SK-N-SH (cell line): Measurements from ENCODE around the gene PDE4B. TPM values are rescaled to one million over a fixed set of nuclear protein-coding genes. Genes with fewer than 3 reads are reported as not detected.

Experiments used
- CTCF ChIA-PET: fragments of 300-600, 350-600 bp; formaldehyde crosslinking; extraction: SDS; loops from one replicate; lab custom pipeline; 2021; lab: Yijun Ruan, JAX
- POLR2A ChIA-PET: fragments of 350-600 bp; sonication (Branson Sonifier 250); formaldehyde crosslinking; extraction: SDS; loops from one replicate; lab custom pipeline; 2020; ENCODE audit warnings: antibody characterized with exemption, inconsistent platforms; lab: Yijun Ruan, JAX
- DNase-seq: peaks from one replicate; pipeline ENCODE4 v3.0.0; 2012
- H2AFZ ChIP-seq: fragments of 200-600 bp; sonication (generic); 2 replicates; pipeline ENCODE4 v1.8.1; 2016; ENCODE audit warnings: antibody characterized with exemption, mild to moderate bottlenecking, low read depth
- H3F3A ChIP-seq: fragments of 200-600 bp; sonication (generic); replicated peaks from 2 replicates; pipeline ENCODE3; 2016; ENCODE audit warnings: antibody characterized with exemption, mild to moderate bottlenecking; ENCODE audit not compliant: insufficient read depth
- H3K27ac ChIP-seq, 2 experiments: fragments of 200-500 bp in 1 of 2; fragments of 200-600 bp in 1 of 2; sonication (Bioruptor generic) in 1 of 2; sonication (generic), shearing (Covaris generic) in 1 of 2; 2 replicates each; pipeline versions ENCODE4 v1.5.1 to v1.6.1; 2014 to 2016; ENCODE audit warnings: low read depth in 2 of 2, inconsistent platforms in 1 of 2, low read length in 1 of 2, mild to moderate bottlenecking in 1 of 2, mixed read lengths in 1 of 2
- H3K27me3 ChIP-seq: fragments of 200-600 bp; sonication (generic), shearing (Covaris generic); 2 replicates; pipeline ENCODE4 v1.6.1; 2016; ENCODE audit warnings: mixed run types; ENCODE audit not compliant: insufficient read depth
- H3K36me3 ChIP-seq, 2 experiments: fragments of 200-500 bp in 1 of 2; fragments of 200-600 bp in 1 of 2; sonication (Bioruptor generic) in 1 of 2; sonication (generic) in 1 of 2; replicated peaks in 1 of 2; 2 replicates each; pipeline versions ENCODE3 to v1.5.1; 2014 to 2016; ENCODE audit warnings: low read length in 1 of 2, mild to moderate bottlenecking in 1 of 2; ENCODE audit not compliant: insufficient read depth in 2 of 2, control insufficient read depth in 1 of 2
- H3K4me1 ChIP-seq, 2 experiments: fragments of 200-500 bp in 1 of 2; fragments of 200-600 bp in 1 of 2; sonication (Bioruptor generic) in 1 of 2; sonication (generic), shearing (Covaris generic) in 1 of 2; 2 replicates each; pipeline versions ENCODE4 v1.5.1 to v1.6.1; 2014 to 2016; ENCODE audit warnings: low read depth in 1 of 2, low read length in 1 of 2, mixed run types in 1 of 2; ENCODE audit not compliant: insufficient read depth in 2 of 2, control insufficient read depth in 1 of 2
- H3K4me2 ChIP-seq: fragments of 200-600 bp; sonication (generic), shearing (Covaris generic); 2 replicates; pipeline ENCODE4 v1.6.1; 2017; ENCODE audit warnings: mixed run types
- H3K4me3 ChIP-seq, 2 experiments: fragments of 200-500 bp in 1 of 2; fragments of 200-600 bp in 1 of 2; sonication (Bioruptor generic) in 1 of 2; sonication (generic), shearing (Covaris generic) in 1 of 2; 2 replicates each; pipeline versions ENCODE4 v1.5.1 to v1.8.1; 2014 to 2016; ENCODE audit warnings: low read depth in 2 of 2, inconsistent platforms in 1 of 2, low read length in 1 of 2, mild to moderate bottlenecking in 1 of 2, mixed read lengths in 1 of 2, moderate library complexity in 1 of 2
- H3K79me2 ChIP-seq: fragments of 200-600 bp; sonication (generic); 2 replicates; pipeline ENCODE4 v1.8.1; 2017; ENCODE audit warnings: mild to moderate bottlenecking; ENCODE audit not compliant: insufficient read depth
- H3K9ac ChIP-seq: fragments of 200-600 bp; sonication (generic); 2 replicates; pipeline ENCODE4 v1.6.1; 2017; ENCODE audit warnings: mixed run types
- H3K9me2 ChIP-seq: fragments of 200-600 bp; sonication (generic); 2 replicates; pipeline ENCODE4 v1.6.1; 2017; ENCODE audit warnings: mixed run types
- H3K9me3 ChIP-seq: fragments of 200-600 bp; sonication (generic); 2 replicates; pipeline ENCODE4 v1.6.1; 2017; ENCODE audit warnings: mixed run types, mild to moderate bottlenecking, moderate library complexity
- H4K20me1 ChIP-seq: fragments of 200-600 bp; sonication (generic); 2 replicates; pipeline ENCODE4 v1.6.1; 2017; ENCODE audit warnings: mild to moderate bottlenecking, mixed run types; ENCODE audit not compliant: insufficient read depth
- FOSL2 ChIP-seq: IDR thresholded peaks from 2 replicates; pipeline ENCODE4 v1.4.0; 2012; ENCODE audit warnings: low read depth, mild to moderate bottlenecking, moderate library complexity, borderline replicate concordance
- MAX ChIP-seq: IDR thresholded peaks from 2 replicates; pipeline ENCODE4 v1.4.0; 2012; ENCODE audit warnings: low read depth
- PBX3 ChIP-seq: IDR thresholded peaks from 2 replicates; pipeline ENCODE4; 2012
- POLR2AphosphoS5 ChIP-seq: IDR thresholded peaks from 2 replicates; pipeline ENCODE4 v1.6.1; 2012; ENCODE audit warnings: low read depth, low read length
- RCOR1 ChIP-seq: fragments of 150-350 bp; IDR thresholded peaks from 2 replicates; pipeline ENCODE4 v1.6.1; 2017; ENCODE audit warnings: antibody characterized with exemption, low read length
- REST ChIP-seq: IDR thresholded peaks from 2 replicates; pipeline ENCODE4 v1.6.1; 2012; ENCODE audit warnings: mild to moderate bottlenecking, low read depth, low read length, moderate library complexity
- RFX5 ChIP-seq: IDR thresholded peaks from 2 replicates; pipeline ENCODE4 v1.6.1; 2012; ENCODE audit warnings: mild to moderate bottlenecking, improper control_type of control experiment, low read length
- RXRA ChIP-seq: IDR thresholded peaks from 2 replicates; pipeline ENCODE4 v1.4.0; 2012; ENCODE audit warnings: low read depth, mild to moderate bottlenecking, borderline replicate concordance
- SMC3 ChIP-seq: IDR thresholded peaks from 2 replicates; pipeline ENCODE4 v1.6.1; 2012; ENCODE audit warnings: low read depth, low read length, improper control_type of control experiment
- TEAD4 ChIP-seq: IDR thresholded peaks from 2 replicates; pipeline ENCODE4 v1.4.0; 2012; ENCODE audit warnings: mild to moderate bottlenecking, borderline replicate concordance; ENCODE audit not compliant: insufficient read depth
- USF2 ChIP-seq: fragments of 150-350 bp; IDR thresholded peaks from 2 replicates; pipeline ENCODE4 v1.6.1; 2017; ENCODE audit warnings: antibody characterized with exemption, low read length, low read depth, borderline replicate concordance
- YY1 ChIP-seq: IDR thresholded peaks from 2 replicates; pipeline ENCODE4 v1.4.0; 2012; ENCODE audit warnings: low read depth, mild to moderate bottlenecking
- WGBS: methylation state at CpG from one replicate; pipeline ENCODE4 v1.1.6; 2017; ENCODE audit warnings: low lambda C conversion rate; 5-methylcytosine and 5-hydroxymethylcytosine counted together
- polyA plus RNA-seq, 3 experiments: library from polyadenylated mRNA; depleted of rRNA; stranded (reverse); fragments of >200 nt; gene quantifications; 2 replicates each; pipeline ENCODE4 v1.2.3, GENCODE V29; 2012

PDE4B gene
- polyA plus RNA-seq, 1 of the 3 experiments (the other 2 are of a cell fraction), result 1.9 TPM

- WGBS, result 98% methylated on average over 3 of the region's 3 CpGs
- Histone ChIP-seq H3K79me2 (no peaks in the 10 kb centered on the region), H3K4me2 (no peak overlapping the region), H4K20me1 (no peaks in the 10 kb centered on the region), H3K9ac (no peak overlapping the region), H3K9me2 (no peaks in the 10 kb centered on the region), H3K27ac (no peak overlapping the region), H2AFZ (no peak overlapping the region), H3K4me3 (no peak overlapping the region), H3F3A (peaks cover 14% of the 10 kb centered on the region), H3K36me3 (no peaks in the 10 kb centered on the region), H3K4me1 (peaks cover 32 to 48% of the 10 kb centered on the region in 2 experiments; a peak in 3 of 4 replicates), H3K9me3 (no peaks in the 10 kb centered on the region), H3K27me3 (no peaks in the 10 kb centered on the region)
- TF ChIP-seq RFX5 (no peak), USF2 (no peak), SMC3 (no peak), POLR2AphosphoS5 (no peak), RXRA (no peak), PBX3 (no peak), YY1 (no peak), RCOR1 (no peak), REST (no peak), TEAD4 (no peak), FOSL2 (no peak), MAX (no peak)
- POLR2A ChIA-PET, result no interaction called here
- no peak for DNase-seq
- CTCF ChIA-PET, result interaction anchor here (0.6 to 5.0 kb wide), 4 partner anchors 14 to 155 kb away, joined by 3 to 25 read pairs (median 6); no protein-coding TSS in a partner anchor
These were observed 559.2 kb downstream of the PDE4B start for GRCh38 chr1:66351913-66352312.
